ENCODE measurements around the gene LST1. TPM values are rescaled to one million over a fixed set of nuclear protein-coding genes. Genes with fewer than 3 reads are reported as not detected.
A peak's percentile ranks its signal among the peaks of the same experiment; 100 is the strongest.

LST1 gene
- total RNA-seq, 1 donor from 2014 or later, result 1.5 TPM

DNA sequence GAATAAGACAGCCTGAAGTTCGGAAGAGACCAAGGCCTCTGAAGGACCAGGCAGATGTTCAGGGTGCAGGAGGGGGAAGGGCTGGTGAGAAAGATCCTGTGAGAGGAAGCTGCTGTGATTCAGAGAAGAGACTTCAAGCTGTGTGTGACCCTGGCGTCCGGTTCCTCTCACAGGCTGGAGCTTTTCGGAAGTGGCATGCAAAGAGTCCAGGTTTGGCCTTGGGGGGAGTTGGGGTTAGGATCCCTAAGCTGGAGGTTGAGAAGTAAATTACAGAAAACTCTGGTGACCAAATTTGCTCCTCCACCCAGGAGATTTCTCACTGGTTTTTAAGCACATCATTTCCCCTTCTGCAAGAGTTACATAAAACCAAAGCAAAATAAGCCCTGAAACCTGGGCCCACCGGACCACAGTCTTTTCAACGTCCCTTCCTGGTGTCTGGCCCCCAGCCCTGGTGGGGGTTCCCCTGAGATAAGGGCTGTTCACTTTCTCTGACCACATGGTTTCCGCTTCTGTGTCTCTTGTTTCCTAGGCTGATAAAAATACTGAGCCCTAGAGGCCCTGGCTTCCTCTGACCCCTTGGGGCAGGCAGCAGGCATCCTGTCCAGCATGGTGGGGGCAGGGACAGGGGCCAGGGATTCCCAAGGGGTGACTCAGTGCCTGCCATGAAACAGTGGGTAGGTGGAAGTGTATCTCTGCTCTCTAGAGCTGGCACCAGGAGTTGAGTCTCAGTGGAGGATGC, 25.9 kb upstream of the LST1 start:
- DNase-seq, result no peak

DNA sequence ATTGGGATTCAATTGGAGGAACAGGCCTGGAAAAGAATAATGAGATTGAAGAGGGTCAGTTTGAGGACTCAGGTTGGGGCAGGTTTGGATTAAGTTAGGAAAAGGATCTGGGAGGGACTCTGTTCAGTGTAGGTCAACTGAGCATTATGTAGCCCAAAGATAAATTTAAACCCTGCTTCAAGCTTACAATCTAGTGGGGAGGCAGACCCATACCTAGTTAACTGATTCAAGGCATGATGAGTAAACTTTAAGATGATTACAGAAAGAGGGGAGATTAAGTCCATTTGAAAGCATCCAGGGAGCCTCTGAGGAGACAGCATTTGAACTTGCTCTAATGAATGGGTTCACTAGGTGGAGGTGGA, 25.4 kb upstream of the LST1 start:
- no peak for DNase-seq

DNA sequence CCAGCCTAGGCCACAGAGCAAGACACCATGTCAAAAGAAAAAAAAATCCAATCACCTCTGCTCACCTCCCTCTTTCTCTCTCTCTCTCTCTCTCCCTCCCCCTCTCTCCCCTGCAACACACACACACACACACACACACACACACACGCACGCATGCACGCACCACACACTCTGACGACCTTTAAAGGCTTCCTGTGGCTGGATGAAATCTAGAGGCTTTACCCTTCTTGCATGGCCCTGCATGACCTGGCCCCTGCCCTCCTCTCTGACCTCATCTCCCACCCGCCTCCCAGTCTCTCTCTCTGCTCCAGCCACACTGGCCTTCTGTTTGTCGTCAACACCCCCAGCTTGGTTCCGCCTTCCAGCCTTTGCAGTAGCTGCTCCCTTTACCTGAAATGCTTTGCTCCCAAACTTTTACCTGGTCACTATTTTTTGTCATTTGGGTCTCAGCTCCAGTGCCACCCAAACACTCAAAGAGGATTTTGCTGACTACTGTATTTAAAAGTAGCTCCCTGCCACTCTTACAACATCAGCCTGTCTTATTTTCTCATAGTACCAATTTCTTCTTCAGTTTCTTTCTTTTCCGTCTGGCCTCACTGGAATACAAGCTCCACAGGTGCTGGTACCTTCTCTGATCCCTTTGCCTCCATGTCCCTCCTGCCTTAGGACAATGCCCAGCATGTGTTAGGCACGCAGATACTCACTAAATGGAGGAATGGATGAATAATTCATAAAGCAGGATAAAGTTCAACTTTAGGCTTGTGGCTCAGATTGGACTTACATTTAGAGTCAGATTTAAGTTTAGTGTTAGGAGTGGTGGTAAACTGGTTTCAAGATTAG, 18.3 kb upstream of the LST1 start:
- no peak for DNase-seq

DNA sequence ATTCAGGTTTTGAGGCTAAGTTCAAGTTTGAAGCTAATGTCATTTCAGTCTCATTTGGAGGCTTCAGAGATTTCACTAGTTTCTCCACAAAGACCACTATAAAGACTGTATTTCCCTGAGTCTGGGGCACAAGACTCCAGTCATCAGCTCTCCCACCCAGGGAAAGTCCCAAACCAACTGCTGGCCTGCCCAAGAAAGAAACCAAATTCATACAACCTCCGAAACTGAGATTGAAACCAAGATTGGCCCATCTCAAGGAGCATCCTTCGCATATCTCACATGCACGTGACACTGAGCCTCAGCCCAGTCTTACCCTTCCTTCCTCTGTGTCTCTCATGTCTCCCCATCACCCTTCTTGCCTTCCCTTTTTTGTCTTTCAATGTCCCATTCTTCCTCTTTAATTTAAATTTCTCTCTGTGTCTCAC, 17.5 kb upstream of the LST1 start:
- DNase-seq, result no peak

DNA sequence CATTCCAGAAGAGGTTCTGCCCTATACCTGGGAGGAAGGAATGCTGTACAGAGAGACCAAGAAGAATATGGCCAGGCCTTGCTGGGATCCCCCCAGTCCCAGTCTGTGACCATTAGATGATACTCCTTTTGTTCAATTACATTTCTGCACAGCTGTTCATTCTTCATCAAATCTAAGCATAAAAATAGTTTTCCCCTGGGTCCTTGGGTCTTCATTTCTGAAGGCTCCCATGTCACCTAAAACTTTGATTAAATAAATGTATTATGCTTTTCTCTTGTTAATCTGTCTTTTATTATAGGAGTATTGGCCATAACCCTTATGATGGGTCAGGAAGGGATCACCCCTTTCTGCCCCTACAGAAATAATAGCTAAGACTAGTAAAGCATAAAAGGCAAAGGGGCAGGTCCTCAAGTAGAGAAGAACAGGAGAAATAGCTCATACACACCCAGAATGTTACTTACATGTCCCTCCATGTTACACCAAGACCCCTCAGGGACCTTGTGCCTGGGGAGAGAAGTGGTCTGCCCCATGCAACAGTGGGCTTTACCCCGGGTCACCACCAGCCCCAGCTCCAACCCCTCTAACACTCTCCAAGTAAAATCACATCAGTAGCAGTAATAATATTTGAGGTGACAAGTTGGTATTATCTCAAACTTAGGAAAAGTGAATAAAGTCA, 16.1 kb upstream of the LST1 start:
- no peak for DNase-seq

DNA sequence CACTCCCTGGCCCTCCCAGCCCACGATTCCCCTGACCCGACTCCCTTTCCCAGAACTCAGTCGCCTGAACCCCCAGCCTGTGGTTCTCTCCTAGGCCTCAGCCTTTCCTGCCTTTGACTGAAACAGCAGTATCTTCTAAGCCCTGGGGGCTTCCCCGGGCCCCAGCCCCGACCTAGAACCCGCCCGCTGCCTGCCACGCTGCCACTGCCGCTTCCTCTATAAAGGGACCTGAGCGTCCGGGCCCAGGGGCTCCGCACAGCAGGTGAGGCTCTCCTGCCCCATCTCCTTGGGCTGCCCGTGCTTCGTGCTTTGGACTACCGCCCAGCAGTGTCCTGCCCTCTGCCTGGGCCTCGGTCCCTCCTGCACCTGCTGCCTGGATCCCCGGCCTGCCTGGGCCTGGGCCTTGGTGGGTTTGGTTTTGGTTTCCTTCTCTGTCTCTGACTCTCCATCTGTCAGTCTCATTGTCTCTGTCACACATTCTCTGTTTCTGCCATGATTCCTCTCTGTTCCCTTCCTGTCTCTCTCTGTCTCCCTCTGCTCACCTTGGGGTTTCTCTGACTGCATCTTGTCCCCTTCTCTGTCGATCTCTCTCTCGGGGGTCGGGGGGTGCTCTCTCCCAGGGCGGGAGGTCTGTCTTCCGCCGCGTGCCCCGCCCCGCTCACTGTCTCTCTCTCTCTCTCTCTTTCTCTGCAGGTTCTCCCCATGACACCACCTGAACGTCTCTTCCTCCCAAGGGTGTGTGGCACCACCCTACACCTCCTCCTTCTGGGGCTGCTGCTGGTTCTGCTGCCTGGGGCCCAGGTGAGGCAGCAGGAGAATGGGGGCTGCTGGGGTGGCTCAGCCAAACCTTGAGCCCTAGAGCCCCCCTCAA, 13.8 kb upstream of the LST1 start, which contains the start of gene LTA:
TSS of gene LTA (plus strand) at position 249 of the 871 bp plus-strand sequence. CDS start at position 703, 454 bp downstream.
- DNase-seq, result no peak

DNA sequence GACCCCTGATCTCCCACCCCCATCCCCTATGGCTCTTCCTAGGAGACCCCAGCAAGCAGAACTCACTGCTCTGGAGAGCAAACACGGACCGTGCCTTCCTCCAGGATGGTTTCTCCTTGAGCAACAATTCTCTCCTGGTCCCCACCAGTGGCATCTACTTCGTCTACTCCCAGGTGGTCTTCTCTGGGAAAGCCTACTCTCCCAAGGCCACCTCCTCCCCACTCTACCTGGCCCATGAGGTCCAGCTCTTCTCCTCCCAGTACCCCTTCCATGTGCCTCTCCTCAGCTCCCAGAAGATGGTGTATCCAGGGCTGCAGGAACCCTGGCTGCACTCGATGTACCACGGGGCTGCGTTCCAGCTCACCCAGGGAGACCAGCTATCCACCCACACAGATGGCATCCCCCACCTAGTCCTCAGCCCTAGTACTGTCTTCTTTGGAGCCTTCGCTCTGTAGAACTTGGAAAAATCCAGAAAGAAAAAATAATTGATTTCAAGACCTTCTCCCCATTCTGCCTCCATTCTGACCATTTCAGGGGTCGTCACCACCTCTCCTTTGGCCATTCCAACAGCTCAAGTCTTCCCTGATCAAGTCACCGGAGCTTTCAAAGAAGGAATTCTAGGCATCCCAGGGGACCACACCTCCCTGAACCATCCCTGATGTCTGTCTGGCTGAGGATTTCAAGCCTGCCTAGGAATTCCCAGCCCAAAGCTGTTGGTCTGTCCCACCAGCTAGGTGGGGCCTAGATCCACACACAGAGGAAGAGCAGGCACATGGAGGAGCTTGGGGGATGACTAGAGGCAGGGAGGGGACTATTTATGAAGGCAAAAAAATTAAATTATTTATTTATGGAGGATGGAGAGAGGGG, 12.6 kb upstream of the LST1 start:
- DNase-seq, result no peak

DNA sequence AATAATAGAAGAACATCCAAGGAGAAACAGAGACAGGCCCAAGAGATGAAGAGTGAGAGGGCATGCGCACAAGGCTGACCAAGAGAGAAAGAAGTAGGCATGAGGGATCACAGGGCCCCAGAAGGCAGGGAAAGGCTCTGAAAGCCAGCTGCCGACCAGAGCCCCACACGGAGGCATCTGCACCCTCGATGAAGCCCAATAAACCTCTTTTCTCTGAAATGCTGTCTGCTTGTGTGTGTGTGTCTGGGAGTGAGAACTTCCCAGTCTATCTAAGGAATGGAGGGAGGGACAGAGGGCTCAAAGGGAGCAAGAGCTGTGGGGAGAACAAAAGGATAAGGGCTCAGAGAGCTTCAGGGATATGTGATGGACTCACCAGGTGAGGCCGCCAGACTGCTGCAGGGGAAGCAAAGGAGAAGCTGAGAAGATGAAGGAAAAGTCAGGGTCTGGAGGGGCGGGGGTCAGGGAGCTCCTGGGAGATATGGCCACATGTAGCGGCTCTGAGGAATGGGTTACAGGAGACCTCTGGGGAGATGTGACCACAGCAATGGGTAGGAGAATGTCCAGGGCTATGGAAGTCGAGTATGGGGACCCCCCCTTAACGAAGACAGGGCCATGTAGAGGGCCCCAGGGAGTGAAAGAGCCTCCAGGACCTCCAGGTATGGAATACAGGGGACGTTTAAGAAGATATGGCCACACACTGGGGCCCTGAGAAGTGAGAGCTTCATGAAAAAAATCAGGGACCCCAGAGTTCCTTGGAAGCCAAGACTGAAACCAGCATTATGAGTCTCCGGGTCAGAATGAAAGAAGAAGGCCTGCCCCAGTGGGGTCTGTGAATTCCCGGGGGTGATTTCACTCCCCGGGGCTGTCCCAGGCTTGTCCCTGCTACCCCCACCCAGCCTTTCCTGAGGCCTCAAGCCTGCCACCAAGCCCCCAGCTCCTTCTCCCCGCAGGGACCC, 11.7 kb upstream of the LST1 start:
- no peak for DNase-seq

DNA sequence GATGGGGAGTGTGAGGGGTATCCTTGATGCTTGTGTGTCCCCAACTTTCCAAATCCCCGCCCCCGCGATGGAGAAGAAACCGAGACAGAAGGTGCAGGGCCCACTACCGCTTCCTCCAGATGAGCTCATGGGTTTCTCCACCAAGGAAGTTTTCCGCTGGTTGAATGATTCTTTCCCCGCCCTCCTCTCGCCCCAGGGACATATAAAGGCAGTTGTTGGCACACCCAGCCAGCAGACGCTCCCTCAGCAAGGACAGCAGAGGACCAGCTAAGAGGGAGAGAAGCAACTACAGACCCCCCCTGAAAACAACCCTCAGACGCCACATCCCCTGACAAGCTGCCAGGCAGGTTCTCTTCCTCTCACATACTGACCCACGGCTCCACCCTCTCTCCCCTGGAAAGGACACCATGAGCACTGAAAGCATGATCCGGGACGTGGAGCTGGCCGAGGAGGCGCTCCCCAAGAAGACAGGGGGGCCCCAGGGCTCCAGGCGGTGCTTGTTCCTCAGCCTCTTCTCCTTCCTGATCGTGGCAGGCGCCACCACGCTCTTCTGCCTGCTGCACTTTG, 10.7 kb upstream of the LST1 start, which contains the start of gene TNF:
TSS of gene TNF (plus strand) at position 231 of the 567 bp plus-strand sequence. CDS start at position 408, 177 bp downstream.
- peak; percentile 28 for DNase-seq

DNA sequence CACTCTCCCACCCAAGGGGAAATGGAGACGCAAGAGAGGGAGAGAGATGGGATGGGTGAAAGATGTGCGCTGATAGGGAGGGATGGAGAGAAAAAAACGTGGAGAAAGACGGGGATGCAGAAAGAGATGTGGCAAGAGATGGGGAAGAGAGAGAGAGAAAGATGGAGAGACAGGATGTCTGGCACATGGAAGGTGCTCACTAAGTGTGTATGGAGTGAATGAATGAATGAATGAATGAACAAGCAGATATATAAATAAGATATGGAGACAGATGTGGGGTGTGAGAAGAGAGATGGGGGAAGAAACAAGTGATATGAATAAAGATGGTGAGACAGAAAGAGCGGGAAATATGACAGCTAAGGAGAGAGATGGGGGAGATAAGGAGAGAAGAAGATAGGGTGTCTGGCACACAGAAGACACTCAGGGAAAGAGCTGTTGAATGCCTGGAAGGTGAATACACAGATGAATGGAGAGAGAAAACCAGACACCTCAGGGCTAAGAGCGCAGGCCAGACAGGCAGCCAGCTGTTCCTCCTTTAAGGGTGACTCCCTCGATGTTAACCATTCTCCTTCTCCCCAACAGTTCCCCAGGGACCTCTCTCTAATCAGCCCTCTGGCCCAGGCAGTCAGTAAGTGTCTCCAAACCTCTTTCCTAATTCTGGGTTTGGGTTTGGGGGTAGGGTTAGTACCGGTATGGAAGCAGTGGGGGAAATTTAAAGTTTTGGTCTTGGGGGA, 10.0 kb upstream of the LST1 start:
- DNase-seq, result no peak

DNA sequence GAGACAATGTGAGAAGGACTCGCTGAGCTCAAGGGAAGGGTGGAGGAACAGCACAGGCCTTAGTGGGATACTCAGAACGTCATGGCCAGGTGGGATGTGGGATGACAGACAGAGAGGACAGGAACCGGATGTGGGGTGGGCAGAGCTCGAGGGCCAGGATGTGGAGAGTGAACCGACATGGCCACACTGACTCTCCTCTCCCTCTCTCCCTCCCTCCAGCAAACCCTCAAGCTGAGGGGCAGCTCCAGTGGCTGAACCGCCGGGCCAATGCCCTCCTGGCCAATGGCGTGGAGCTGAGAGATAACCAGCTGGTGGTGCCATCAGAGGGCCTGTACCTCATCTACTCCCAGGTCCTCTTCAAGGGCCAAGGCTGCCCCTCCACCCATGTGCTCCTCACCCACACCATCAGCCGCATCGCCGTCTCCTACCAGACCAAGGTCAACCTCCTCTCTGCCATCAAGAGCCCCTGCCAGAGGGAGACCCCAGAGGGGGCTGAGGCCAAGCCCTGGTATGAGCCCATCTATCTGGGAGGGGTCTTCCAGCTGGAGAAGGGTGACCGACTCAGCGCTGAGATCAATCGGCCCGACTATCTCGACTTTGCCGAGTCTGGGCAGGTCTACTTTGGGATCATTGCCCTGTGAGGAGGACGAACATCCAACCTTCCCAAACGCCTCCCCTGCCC, 9.0 kb upstream of the LST1 start:
- DNase-seq, result no peak

DNA sequence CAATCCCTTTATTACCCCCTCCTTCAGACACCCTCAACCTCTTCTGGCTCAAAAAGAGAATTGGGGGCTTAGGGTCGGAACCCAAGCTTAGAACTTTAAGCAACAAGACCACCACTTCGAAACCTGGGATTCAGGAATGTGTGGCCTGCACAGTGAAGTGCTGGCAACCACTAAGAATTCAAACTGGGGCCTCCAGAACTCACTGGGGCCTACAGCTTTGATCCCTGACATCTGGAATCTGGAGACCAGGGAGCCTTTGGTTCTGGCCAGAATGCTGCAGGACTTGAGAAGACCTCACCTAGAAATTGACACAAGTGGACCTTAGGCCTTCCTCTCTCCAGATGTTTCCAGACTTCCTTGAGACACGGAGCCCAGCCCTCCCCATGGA, 8.5 kb upstream of the LST1 start:
- DNase-seq, result no peak

DNA sequence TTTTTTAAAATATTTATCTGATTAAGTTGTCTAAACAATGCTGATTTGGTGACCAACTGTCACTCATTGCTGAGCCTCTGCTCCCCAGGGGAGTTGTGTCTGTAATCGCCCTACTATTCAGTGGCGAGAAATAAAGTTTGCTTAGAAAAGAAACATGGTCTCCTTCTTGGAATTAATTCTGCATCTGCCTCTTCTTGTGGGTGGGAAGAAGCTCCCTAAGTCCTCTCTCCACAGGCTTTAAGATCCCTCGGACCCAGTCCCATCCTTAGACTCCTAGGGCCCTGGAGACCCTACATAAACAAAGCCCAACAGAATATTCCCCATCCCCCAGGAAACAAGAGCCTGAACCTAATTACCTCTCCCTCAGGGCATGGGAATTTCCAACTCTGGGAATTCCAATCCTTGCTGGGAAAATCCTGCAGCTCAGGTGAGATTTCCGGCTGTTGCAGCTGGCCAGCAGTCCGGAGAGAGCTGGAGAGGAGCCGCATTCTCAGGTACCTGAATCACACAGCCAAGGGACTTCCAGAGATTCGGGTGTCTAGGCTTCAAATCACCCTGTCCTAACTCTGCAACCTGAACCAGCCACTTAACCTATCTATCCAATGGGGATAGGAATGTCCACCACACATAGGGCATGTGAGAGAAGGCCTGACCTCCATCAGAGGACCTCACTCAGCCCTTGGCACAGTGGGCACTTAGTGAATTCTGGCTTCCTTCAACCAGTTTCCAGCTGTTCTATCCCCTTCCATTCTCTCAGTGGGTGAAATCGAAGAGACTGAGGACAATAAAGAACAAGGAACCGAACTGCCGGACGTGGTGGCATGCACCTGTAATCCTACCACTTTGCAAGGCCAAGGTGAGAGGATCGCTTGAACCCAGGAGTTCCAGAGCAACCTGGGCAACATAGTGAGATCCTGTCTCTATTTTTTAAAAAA, 7.6 kb upstream of the LST1 start:
- DNase-seq, result no peak

DNA sequence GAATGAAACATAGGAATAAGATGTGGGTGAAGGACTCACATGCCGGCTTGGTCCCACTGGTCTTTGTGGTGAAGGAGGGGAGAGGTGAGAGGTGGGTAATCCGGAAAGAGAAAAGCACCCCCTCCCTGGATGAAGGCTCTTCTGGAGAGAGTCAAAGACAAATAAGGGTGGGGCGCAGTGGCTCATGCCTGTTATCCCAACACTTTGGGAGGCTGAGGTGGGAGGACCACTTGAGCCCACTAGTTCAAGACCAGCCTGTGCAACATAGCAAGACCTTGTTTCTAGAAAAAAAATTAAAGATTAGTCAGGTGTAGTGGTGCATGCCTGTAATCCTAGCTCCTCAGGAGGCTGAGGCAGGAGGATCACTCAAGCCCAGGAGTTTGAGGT, 7.0 kb upstream of the LST1 start:
- no peak for DNase-seq

DNA sequence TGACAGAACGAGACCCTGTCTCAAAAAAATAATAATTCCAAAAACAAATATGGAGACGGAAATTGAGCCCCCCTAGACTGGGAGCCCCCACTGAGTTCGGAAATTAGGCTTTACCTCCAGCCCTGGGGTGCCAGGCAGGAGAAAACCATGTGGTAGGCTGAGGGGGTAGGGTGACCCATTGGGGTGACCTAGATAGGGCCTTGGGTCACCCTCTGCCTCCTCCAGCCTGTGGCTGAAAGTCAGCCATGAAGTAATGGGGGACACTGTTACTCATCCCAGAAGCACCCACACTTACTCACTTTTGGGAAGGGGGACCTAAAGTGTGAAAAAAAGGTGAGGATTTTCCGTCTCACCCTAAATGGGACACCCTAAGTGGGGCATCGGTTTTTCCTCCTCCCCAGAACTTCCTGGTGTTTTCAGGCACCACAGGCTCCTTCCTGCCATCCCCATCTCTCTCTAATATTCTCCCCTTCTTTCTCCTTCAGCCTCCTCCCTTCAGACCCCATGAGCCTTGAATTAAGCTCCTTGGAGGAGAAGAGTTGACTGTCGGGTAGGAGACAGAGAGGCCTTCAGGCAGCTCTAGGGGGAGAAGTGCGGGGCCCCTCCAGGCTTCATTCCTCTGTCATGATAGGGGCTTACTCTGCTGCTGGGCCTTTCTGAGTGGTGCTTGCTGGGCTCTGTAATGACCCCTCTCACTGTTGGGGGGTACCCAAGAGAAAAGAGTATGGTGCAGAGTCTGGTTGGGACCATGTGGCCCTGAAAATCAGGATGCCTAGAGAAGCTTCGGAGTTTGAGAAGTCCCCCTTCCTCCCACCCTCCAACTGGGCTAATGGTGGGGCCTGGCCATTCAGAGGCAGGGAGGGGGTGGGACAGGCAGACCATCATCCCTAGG, 6.3 kb upstream of the LST1 start:
- no peak for DNase-seq

DNA sequence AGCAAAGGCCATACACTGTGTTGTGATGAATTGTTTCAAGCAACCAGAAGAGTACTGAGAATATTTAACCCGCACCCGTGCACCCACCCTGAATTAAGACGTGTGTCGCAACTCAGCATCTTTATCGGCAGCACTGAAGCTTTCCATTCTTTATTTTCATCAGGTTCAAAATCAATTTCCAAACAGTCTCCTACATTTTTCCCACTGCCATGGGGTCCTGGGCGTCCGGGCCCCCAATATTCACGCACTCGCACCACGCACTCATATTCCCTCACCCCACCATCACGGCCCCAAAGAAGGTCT, 5.7 kb upstream of the LST1 start:
- DNase-seq, result no peak

Measured in tongue (tissue), 2 donors.